HepG2 (cell line): Measurements from ENCODE around the gene DUSP22. TPM values are rescaled to one million over a fixed set of nuclear protein-coding genes. Genes with fewer than 3 reads are reported as not detected.

Experiments used
- BORCS8-MEF2B ChIP-seq: sonication (generic); formaldehyde crosslinking; IDR thresholded peaks from 2 replicates; pipeline ENCODE4 v1.8.0; 2022; ENCODE audit warnings: mild to moderate bottlenecking, missing genetic modification reagents
- FOXC1 ChIP-seq: sonication (generic); formaldehyde crosslinking; IDR thresholded peaks from 2 replicates; pipeline ENCODE4 v1.8.0; 2022; ENCODE audit warnings: mild to moderate bottlenecking, missing genetic modification reagents, borderline replicate concordance
- GFI1 ChIP-seq: sonication (generic); formaldehyde crosslinking; IDR thresholded peaks from 2 replicates; pipeline ENCODE4 v1.5.0; 2020; ENCODE audit warnings: missing genetic modification reagents, mild to moderate bottlenecking, borderline replicate concordance
- HOXA3 ChIP-seq: sonication (generic); formaldehyde crosslinking; IDR thresholded peaks from 2 replicates; pipeline ENCODE4 v1.5.0; 2020; ENCODE audit warnings: missing genetic modification reagents
- JARID2 ChIP-seq: sonication (generic); formaldehyde crosslinking; IDR thresholded peaks from 2 replicates; pipeline ENCODE4 v1.8.1; 2023; ENCODE audit warnings: missing genetic modification reagents, inconsistent platforms; ENCODE audit not compliant: insufficient replicate concordance
- KDM3A ChIP-seq: IDR thresholded peaks from 2 replicates; pipeline ENCODE4 v1.6.1; 2018; ENCODE audit warnings: low read depth, missing compliant biosample characterization
- KMT2B ChIP-seq: IDR thresholded peaks from 2 replicates; pipeline ENCODE4 v1.6.1; 2016; ENCODE audit warnings: missing genetic modification reagents, missing compliant biosample characterization
- NFE2L1 ChIP-seq: sonication (generic); formaldehyde crosslinking; IDR thresholded peaks from 2 replicates; pipeline ENCODE4 v1.4.0; 2020; ENCODE audit warnings: missing genetic modification reagents, mild to moderate bottlenecking, borderline replicate concordance
- PAX8 ChIP-seq: sonication (generic); formaldehyde crosslinking; IDR thresholded peaks from 2 replicates; pipeline ENCODE4 v1.8.0; 2022; ENCODE audit warnings: mild to moderate bottlenecking, missing genetic modification reagents, borderline replicate concordance
- PHF8 ChIP-seq: sonication (generic); formaldehyde crosslinking; IDR thresholded peaks from 2 replicates; pipeline ENCODE4 v1.5.0; 2020; ENCODE audit warnings: missing genetic modification reagents
- PRMT3 ChIP-seq: sonication (generic); formaldehyde crosslinking; IDR thresholded peaks from 2 replicates; pipeline ENCODE4 v1.8.1; 2022; ENCODE audit warnings: low read depth, mild to moderate bottlenecking, moderate library complexity, missing genetic modification reagents, borderline replicate concordance
- SCMH1 ChIP-seq: sonication (generic); formaldehyde crosslinking; IDR thresholded peaks from 2 replicates; pipeline ENCODE4 v1.9.0; 2021; ENCODE audit warnings: missing genetic modification reagents, mild to moderate bottlenecking, borderline replicate concordance
- TAF15 ChIP-seq: fragments of 200-400 bp; formaldehyde crosslinking; IDR thresholded peaks from one replicate; pipeline ENCODE4 v1.6.1; 2018; ENCODE audit warnings: mild to moderate bottlenecking, low read depth, low read length; ENCODE audit not compliant: poor library complexity, severe bottlenecking
- TOE1 ChIP-seq: sonication (generic); formaldehyde crosslinking; IDR thresholded peaks from 2 replicates; pipeline ENCODE4 v1.4.0; 2020; ENCODE audit warnings: mild to moderate bottlenecking, missing genetic modification reagents
- TRIM24 ChIP-seq: sonication (generic); formaldehyde crosslinking; IDR thresholded peaks from 2 replicates; pipeline ENCODE4 v1.8.0; 2022; ENCODE audit warnings: mild to moderate bottlenecking, missing genetic modification reagents
- ZNF235 ChIP-seq: sonication (generic); formaldehyde crosslinking; IDR thresholded peaks from 2 replicates; pipeline ENCODE4 v1.8.1; 2023; ENCODE audit warnings: mild to moderate bottlenecking, missing genetic modification reagents, borderline replicate concordance
- ZNF354B ChIP-seq: sonication (generic); formaldehyde crosslinking; IDR thresholded peaks from 2 replicates; pipeline ENCODE4 v1.8.0; 2022; ENCODE audit warnings: mild to moderate bottlenecking, missing genetic modification reagents
- ZNF605 ChIP-seq: sonication (generic); formaldehyde crosslinking; IDR thresholded peaks from 2 replicates; pipeline ENCODE4 v1.8.0; 2022; ENCODE audit warnings: mild to moderate bottlenecking, missing genetic modification reagents
- ZNF737 ChIP-seq: sonication (generic); formaldehyde crosslinking; IDR thresholded peaks from 2 replicates; pipeline ENCODE4 v1.5.0; 2020; ENCODE audit warnings: missing genetic modification reagents, mild to moderate bottlenecking, borderline replicate concordance
- ZNF772 ChIP-seq: sonication (generic); formaldehyde crosslinking; IDR thresholded peaks from 2 replicates; pipeline ENCODE4 v1.5.0; 2020; ENCODE audit warnings: mild to moderate bottlenecking, missing genetic modification reagents
- ZNF777 ChIP-seq: sonication (generic); formaldehyde crosslinking; IDR thresholded peaks from 2 replicates; pipeline ENCODE4 v1.4.0; 2020; ENCODE audit warnings: missing genetic modification reagents
- ZNF781 ChIP-seq: sonication (generic); formaldehyde crosslinking; IDR thresholded peaks from 2 replicates; pipeline ENCODE4 v1.5.1; 2020; ENCODE audit warnings: borderline replicate concordance, mild to moderate bottlenecking, missing genetic modification reagents; ENCODE audit errors: not compliant biosample characterization
- polyA plus RNA-seq, 8 experiments: library from polyadenylated mRNA; depleted of rRNA in 3 of 8; stranded (reverse) in 7 of 8; unstranded in 1 of 8; fragments of >200 nt; fragmentation: Illumina TruSeq in 4 of 8; extraction: Trizol in 4 of 8; gene quantifications; 2 replicates each; pipeline versions ENCODE4 v1.2.1 to v1.2.3, GENCODE V29; 2011 to 2016; ENCODE audit warnings: low read depth in 4 of 8, missing spikeins in 1 of 8, mixed read lengths in 1 of 8; ENCODE audit not compliant: insufficient read depth in 1 of 8
- total RNA-seq, 5 experiments: library from RNA; depleted of rRNA; stranded (reverse); fragments of >200 nt; fragmentation: Illumina TruSeq; extraction: Trizol; gene quantifications; 2 replicates each; pipeline ENCODE4 v1.2.3, GENCODE V29; 2016; ENCODE audit warnings: low read depth in 1 of 5
- TF ChIP-seq, protein P1 (sequence below): IDR thresholded peaks from 2 replicates; pipeline ENCODE4 v1.6.1; 2016
- TF ChIP-seq, protein P2 (sequence below), 2 experiments: sonication (generic) in 1 of 2; formaldehyde crosslinking in 1 of 2; IDR thresholded peaks; 2 replicates each; pipeline versions ENCODE4 v1.4.0 to v1.6.1; 2018 to 2020; ENCODE audit warnings: missing genetic modification reagents in 2 of 2, borderline replicate concordance in 1 of 2, low read depth in 1 of 2, mild to moderate bottlenecking in 1 of 2, missing biosample characterization in 1 of 2
- TF ChIP-seq, protein P3 (sequence below): sonication (generic); formaldehyde crosslinking; IDR thresholded peaks from 2 replicates; pipeline ENCODE4 v1.4.0; 2020; ENCODE audit warnings: missing genetic modification reagents, borderline replicate concordance

Gene DUSP22
- total and polyA plus RNA-seq, 2 of the 13 experiments (the other 11 are each of a cell fraction or from before 2014, with no cell fraction given): 20.2 to 32.8 TPM

DNA sequence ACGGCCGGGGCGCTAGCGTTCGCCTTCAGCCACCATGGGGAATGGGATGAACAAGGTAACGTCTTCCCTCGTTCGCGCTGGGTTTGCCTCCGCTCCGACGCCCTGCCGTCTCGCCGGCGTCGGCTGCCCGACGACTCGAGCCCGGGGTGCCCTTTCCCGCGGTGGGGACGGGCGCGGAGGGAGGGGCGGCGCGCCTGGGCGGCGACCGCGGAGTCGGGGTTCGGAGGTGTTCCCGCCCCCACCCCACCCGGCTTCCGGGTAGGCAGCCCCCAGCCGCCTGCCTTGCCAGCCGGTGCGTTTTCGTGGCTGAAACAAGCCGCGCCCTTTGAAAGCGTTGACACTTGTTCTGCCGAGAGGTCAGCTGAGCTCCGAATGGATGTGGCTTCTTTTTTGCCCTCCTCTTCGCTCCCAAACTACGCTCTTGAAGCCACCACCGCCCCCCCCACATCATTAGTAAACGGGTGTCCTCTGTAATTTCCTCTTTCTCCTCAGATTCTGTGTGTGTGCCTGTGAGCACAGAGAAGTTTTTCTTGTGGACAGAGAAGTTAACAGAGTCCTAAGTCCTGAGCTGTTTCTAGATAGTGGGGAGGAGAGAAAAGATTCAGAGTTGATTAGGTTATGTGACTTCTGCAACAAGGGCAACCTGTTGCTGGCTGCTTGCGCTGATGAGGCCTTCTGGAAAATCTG lies 362 bp downstream of the DUSP22 start (continued):
- no peak; the same call in 1 of the 2 replicates for TF ChIP-seq KMT2B (CRISPR knock-in tag)
- peak; percentile 82 for TF ChIP-seq ZNF781 (CRISPR knock-in tag)
- TF ChIP-seq TOE1: no peak
- peak; percentile 39; the same call in 1 of the 2 replicates for TF ChIP-seq PHF8 (CRISPR knock-in tag)
- no peak for TF ChIP-seq ZNF737 (CRISPR knock-in tag)
- peak; percentile 91 for TF ChIP-seq BORCS8-MEF2B (CRISPR knock-in tag)
- TF ChIP-seq ZNF605 (CRISPR knock-in tag): no peak
- no peak for TF ChIP-seq GFI1 (CRISPR knock-in tag)
- TF ChIP-seq ZNF772 (CRISPR knock-in tag): no peak
- no peak for TF ChIP-seq SCMH1
- no peak for TF ChIP-seq JARID2 (CRISPR knock-in tag)
- TF ChIP-seq, protein P1, sequence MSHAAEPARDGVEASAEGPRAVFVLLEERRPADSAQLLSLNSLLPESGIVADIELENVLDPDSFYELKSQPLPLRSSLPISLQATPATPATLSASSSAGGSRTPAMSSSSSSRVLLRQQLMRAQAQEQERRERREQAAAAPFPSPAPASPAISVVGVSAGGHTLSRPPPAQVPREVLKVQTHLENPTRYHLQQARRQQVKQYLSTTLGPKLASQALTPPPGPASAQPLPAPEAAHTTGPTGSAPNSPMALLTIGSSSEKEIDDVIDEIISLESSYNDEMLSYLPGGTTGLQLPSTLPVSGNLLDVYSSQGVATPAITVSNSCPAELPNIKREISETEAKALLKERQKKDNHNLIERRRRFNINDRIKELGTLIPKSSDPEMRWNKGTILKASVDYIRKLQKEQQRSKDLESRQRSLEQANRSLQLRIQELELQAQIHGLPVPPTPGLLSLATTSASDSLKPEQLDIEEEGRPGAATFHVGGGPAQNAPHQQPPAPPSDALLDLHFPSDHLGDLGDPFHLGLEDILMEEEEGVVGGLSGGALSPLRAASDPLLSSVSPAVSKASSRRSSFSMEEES (CRISPR knock-in tag): no peak
- peak; percentile 87 for TF ChIP-seq ZNF777 (CRISPR knock-in tag)
- TF ChIP-seq HOXA3 (CRISPR knock-in tag): peak; percentile 67; the same call in 1 of the 2 replicates
- no peak; the same call in 1 of the 2 replicates for TF ChIP-seq KDM3A
- TF ChIP-seq ZNF354B: no peak
- TF ChIP-seq FOXC1 (CRISPR knock-in tag): peak; percentile 96
- no peak for TF ChIP-seq TRIM24
- peak; percentile 1; the same call in 1 of the 2 replicates for TF ChIP-seq PAX8 (CRISPR knock-in tag)
- no peak for TF ChIP-seq NFE2L1
- TF ChIP-seq, protein P2, sequence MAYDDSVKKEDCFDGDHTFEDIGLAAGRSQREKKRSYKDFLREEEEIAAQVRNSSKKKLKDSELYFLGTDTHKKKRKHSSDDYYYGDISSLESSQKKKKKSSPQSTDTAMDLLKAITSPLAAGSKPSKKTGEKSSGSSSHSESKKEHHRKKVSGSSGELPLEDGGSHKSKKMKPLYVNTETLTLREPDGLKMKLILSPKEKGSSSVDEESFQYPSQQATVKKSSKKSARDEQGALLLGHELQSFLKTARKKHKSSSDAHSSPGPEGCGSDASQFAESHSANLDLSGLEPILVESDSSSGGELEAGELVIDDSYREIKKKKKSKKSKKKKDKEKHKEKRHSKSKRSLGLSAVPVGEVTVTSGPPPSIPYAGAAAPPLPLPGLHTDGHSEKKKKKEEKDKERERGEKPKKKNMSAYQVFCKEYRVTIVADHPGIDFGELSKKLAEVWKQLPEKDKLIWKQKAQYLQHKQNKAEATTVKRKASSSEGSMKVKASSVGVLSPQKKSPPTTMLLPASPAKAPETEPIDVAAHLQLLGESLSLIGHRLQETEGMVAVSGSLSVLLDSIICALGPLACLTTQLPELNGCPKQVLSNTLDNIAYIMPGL (CRISPR knock-in tag; IDR thresholded peaks at IDR 0.05; ENCODE audit: borderline replicate concordance in 1 of 2, low read depth in 1 of 2): peak; percentile 47 to 55; a peak in 1 of 4 replicates
- TF ChIP-seq TAF15: peak; percentile 94
- TF ChIP-seq ZNF235 (CRISPR knock-in tag): 0 out of 2 replicates have a peak, but pooled peaks have one; percentile 85
- TF ChIP-seq, protein P3, sequence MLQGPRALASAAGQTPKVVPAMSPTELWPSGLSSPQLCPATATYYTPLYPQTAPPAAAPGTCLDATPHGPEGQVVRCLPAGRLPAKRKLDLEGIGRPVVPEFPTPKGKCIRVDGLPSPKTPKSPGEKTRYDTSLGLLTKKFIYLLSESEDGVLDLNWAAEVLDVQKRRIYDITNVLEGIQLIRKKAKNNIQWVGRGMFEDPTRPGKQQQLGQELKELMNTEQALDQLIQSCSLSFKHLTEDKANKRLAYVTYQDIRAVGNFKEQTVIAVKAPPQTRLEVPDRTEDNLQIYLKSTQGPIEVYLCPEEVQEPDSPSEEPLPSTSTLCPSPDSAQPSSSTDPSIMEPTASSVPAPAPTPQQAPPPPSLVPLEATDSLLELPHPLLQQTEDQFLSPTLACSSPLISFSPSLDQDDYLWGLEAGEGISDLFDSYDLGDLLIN (CRISPR knock-in tag): no peak
- no peak; the same call in 1 of the 2 replicates for TF ChIP-seq PRMT3 (CRISPR knock-in tag)
